Measurements from ENCODE around the gene HDAC10.
"Not testable (repeated sequence)": the region's sequence is repeated elsewhere in the genome, so short reads cannot be mapped to it uniquely, and the experiment has no call there.

HDAC10 gene

DNA sequence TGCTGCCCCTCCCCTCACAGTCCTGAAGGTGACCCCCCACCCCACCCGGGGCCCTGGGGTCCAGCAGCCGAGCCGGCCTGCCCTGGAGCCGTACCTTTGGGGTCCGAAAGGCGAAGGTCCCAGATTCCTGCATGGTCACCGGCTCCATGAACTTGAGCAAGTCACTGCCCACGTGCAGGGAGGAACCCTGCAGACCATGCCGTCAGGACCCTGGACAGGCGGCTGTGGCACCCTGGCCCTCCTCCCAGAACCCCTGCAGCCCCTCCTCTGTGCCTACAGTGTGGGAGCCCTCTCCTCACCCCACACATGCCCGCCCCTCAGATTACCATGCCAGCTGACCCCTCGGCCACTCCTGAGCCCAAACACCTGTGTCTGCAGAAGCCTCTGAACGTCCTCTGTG, 33.4 kb upstream of the HDAC10 start:
- DNase-seq: no peak

DNA sequence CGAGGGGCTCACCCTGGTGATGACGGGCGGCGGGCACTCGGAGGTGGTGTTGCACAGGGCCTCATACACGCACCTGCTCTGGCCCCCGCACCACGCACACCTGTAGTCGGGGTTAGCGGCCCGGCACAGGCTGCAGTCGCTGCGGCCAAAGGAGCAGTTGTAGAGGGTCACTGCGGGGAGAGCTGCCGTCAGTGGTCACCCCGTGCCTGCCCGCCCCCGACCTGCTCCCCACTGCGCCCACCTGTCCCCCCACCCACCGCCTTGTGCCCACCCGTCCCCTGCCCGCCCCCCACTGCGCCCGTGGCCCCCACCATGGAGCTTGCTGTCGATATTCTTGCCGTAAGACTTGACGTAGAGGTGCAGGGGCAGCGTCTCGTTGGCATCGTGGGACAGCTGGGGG, 32.8 kb upstream of the HDAC10 start:
- DNase-seq: no peak

DNA sequence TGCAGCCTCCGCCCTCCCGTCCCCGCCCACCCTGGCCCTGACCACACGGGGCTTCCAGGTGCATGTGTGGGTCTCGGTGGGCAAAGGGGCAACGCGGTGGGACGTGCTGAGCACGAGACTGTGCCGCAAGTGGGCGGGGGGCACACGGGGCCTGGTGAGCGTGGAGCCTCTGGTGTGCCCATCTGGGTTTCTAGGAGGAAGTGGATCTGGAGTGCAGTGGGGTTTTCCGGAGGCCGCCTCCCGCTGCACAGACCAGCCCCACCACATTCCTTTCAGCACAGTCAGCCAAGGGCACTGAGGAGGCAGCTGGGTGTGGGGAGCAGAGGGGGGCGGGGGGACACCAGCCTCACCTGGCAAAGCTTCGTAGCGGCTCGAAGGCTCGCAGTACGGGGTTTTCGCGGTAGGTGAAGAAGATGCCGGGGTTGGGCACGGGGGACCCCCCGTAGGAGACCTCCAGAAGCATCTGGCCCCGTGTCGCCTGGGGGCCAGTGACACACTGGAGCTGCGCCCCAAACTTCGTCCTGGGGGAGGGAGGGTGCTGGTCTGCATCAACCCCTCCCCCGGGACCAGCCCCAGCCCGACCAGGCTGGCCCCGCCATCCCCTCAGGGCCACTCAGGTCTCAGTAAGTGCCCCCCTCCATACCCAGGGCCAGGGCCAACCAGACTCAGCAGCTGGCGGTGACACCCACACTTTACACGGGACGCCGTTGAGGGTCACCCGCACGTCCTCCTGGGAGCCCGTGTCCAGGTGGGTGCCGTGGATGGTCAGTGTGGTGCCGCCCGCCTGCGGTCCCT, 31.5 kb upstream of the HDAC10 start:
- no peak for DNase-seq

DNA sequence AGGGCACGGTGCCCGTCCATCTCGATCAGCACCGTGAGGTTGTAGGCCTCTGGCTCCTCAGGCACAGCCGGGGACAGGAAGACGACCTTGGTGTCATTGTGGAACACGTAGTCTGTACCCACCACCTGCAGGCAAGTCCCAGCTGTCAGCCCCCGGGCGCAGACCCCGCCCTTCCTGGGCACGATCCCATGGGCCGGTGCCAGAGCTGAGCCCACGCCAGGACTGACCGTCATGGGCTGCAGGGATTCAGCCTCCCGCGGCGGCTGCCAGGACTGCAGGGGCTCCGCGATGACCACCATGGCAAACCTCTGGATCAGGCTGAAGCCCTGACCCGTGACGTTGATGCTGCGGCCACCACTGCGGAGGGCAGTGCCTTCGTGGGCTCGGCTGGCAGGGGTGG, 30.9 kb upstream of the HDAC10 start:
- DNase-seq: no peak

DNA sequence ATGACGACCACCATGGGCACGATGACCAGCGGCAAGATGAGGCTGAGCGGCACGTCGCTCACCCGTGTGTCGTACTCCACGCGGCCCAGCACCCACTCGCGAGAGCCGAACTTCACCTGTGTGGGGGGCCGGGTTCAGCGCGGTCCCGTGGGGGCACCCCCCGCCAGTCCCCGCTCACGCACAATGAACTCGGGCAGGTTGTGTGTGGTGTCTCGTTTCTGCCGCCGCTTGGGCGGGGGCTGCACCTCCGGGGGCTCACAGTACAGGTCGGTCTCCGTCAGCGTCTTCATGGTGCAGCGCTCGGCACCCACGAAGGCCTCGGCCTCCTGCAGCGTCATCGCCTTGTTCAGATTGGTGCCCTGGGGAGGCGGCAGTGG, 30.3 kb upstream of the HDAC10 start:
- DNase-seq: no peak

DNA sequence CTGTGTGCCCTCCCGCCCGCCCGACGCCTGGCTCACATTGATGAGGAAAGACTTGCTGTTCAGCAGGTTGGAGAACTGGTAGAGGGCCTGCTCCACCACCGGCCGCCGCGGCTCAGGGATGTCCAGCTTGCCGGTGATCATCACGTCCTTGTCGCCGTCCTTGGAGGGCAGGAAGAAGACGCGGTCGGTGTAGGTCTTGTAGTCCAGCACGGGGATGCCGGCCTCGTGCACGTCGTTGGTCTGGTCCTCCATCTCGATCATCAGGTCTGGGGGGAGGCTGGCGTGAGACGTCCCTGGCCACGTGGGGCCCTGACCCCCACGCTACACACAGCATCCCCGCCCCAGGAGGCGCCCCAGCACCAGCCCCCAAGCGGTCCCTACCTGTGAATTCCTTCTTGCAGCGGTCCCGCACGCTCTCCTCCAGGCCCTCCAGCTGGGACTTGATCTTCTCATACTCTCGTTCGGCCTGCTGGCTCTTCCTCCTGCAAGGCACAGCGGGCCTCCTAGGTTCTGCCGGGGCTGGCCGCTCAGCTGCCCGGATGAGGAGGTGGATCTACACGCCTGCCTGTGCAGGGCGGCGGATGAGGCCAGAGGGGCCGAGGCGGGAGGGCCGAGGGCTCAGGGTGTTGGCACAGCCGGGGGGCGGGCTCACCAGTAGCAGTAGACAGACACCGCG, 29.8 kb upstream of the HDAC10 start:
- DNase-seq: no peak

DNA sequence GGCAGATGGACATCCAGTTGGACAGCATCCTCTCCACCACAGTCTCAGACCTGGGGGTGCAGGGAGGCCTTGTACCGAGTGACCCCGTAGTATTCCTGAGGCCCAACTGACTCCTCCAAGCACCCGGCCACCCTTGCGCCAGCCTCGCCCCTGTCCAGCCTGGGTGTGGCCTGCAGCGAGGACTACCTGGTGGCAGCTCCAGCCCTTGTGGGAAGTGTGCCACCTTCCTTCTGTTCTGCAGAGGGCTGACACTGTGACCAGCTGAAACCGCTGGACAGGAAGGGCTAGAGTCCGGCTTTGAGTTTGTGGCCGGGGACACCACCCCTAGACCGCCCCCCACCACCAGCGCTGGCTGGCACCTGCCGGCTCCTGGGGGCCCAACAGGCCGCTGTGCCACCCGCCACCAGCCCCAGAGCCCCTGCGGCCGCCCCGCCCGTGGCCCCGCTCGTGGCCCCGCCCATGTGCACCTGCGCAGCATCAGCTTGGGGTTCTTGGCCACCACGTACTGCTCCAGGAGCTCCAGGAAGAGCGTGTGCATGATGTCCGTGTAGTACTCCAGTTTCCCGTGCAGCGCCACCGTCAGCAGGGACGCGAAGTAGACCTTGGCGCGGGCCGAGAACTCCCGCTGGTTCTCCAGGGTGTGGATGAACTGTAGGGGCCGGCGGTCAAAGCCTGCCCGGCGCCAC, 29.1 kb upstream of the HDAC10 start:
- DNase-seq: no peak

DNA sequence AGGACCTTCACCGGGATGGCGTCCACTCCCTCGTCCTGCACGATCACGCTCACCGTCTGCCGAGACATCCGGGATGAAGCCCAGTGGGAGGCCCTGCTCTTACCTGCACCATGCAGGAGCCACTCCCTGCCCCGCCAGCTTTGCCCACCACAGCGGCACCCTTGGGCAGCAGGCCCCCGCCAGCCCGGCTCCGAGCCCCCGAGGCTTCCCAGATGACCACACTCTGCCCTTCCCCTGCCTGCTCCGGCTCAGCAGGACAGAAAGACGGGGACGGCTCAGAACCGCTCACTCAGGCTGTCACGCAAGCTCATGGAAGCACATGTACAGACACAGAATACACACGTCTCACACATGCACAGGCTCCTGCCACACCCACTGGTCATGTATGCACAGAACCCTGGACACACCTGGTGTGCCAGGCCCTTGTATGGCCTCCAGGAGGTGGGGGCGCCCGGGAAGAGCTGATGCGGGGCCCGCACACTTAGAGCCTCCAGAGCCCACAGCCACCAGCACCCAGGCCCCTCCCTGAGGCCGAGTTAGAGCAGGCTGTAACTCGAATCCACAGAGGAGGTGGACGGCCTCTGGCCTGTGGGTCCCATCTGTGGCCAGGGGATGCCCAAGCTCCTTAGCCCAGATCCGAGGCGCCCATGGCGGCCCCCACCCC, 28.0 kb upstream of the HDAC10 start:
- DNase-seq: no peak

DNA sequence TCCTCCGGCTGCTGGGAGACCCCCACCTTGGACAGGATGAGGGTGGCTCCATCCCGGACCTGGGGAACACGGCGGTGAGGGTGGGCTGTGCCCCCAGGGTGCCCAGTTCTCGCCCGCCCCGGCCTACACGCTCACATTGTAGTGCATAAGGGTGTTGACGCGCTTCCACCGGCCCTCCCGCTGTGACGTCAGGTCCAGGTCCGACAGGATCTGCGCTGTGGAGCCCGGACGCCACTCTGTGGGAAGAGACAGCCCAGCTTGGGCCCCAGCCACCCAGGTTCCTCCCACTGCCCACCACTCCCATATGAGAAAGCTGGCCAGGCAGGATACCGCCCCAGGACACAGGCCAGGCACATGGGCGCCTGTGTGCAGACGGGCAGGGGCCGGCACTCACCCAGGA, 27.4 kb upstream of the HDAC10 start:
- DNase-seq: no peak

DNA sequence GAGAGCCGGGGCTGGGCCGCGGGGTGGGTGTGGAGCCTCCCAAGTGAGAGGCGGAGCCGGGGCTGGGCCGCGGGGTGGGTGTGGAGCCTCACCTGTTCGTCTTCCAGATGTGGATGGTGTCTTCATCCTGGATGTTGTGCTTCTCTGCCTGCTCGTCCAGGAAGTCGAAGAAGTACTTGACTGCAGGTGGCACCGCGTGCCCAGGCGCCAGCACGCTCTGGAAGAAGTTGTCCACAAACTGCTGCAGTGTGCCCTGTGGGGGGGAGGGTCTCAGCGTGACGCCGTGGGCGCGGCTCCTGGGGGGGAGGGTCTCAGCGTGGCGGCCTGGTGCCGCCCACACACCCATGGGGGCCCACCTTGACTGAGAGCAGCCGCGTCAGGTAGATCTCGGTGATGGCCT, 26.7 kb upstream of the HDAC10 start:
- DNase-seq: no peak

DNA sequence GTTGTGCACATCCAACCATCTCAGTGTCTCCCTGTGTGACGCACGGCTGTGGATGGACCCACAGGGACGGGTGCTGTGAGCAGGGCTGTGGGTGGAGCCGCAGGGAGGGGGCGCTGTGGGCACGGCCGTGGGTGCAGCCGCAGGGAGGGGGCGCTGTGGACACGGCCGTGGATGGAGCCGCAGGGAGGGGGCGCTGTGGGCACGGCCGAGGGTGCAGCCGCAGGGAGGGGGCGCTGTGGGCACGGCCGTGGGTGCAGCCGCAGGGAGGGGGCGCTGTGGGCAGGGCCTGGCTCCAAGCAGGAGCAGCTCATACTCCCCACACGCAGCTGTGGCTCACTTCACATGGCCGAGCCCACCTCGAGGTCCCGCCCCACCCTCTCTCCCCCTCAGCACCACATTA, 25.1 kb upstream of the HDAC10 start:
- peak; percentile 22 for DNase-seq

DNA sequence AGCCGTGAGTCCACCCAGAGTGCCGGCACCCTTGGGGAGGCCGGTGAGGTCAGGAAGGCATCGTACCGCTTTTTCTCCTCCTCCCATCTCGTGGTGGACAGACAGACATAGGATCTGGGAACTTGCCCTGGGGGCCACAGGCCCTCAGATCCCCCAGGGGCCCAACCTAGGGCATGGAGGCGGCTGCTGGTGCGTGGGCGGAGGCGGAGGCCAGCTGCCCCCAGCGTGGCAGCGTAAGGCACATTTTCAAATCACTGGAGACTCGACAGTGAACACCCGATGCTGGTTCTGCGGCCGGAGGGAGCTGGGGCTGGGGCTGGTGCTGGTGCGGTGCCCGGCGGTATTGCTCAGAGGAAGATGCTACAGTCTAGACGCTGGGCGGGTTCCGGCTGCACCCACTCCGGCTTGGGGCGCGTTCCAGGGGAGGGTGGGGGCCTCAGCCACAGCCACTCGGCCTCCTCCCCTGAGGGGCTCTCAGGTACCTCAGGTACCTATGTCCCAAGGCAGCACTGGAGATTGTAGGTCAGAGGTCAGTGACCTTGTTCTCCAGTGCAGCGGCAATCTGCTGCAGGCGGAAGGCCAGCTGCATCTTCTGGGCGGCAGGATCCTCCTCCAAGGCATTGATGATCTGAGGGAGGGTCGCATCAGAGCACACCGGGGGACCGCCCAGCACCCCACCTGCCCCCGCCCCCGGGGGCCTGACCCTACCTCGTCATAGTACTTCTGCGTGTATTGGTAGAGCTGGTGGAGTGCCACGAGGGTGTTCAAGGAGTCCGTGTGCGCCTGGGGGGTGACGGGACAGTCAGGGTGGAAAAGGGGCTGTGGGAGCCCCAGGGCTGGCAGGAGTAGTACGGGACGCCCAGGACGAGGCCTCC, 24.4 kb upstream of the HDAC10 start:
- no peak for DNase-seq

DNA sequence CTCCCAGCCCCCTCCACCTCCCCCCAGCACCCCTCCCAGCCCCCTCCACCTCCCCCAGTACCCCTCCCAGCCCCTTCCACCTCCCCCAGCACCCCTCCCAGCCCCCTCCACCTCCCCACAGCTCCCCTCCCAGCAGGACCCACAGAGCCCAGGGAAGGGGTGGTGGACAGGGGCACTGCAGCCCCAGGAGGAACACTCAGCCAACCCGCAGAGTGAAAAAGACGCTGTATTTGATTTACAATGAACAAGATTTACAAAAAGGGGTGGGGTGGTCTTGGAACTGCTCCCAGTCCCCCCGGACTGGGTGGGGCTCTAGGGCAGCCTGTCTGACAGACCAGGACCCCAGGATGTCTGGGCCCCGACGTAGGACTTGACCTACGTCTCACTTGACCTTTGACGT, 23.7 kb upstream of the HDAC10 start:
- no peak for DNase-seq

DNA sequence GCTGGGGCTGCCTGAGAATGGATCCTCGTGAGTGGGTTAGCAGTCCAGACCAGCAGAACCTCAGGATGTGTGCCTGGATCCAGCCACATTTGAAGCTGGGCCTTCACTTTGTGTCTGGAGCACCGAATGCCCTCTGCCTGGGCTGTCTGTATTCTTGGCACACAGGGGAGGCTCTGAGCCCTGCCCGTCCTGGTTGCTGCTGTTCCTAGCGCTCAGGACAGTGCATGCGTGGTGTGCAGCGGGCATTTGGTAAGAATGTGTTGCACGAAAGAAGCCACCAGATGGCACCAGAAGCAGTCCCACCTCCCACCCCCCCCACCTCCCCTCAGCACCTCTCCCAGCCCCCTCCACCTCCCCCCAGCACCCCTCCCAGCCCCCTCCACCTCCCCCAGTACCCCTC, 23.2 kb upstream of the HDAC10 start:
- DNase-seq: peak; percentile 26

DNA sequence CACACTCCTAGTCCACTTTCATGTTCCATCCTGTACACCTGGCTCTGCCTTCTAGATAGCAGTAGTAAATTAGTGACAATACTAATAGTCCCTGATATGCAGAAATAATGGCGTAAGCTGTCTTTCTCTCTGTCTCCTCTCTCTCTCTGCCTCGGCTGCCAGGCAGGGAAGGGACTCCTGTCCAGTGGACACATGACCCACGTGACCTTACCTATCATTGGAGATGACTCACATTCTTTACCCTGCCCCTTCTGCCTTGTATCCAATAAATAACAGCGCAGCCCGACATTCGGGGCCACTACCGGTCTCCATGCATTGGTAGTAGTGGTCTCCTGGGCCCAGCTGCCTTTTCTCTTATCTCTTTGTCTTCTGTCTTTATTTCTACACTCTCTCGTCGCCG, 22.7 kb upstream of the HDAC10 start:
- DNase-seq: not testable (repeated sequence)

DNA sequence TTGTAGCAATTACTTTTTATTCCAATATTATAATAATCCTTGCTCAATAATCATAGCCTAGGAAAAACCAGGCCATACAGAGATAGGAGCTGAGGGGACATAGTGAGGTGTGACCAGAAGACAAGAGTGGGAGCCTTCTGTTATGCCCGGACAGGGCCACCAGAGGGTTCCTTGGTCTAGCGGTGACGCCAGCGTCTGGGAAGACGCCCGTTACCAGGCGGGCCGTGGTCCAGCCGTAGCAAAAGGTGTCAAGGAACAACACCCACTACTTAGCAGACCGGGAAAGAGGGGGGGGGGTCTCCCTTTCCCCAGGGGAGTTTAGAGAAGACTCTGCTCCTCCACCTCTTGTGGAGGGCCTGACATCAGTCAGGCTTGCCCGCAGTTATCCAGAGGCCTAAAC, 22.3 kb upstream of the HDAC10 start:
- DNase-seq: not testable (repeated sequence)

DNA sequence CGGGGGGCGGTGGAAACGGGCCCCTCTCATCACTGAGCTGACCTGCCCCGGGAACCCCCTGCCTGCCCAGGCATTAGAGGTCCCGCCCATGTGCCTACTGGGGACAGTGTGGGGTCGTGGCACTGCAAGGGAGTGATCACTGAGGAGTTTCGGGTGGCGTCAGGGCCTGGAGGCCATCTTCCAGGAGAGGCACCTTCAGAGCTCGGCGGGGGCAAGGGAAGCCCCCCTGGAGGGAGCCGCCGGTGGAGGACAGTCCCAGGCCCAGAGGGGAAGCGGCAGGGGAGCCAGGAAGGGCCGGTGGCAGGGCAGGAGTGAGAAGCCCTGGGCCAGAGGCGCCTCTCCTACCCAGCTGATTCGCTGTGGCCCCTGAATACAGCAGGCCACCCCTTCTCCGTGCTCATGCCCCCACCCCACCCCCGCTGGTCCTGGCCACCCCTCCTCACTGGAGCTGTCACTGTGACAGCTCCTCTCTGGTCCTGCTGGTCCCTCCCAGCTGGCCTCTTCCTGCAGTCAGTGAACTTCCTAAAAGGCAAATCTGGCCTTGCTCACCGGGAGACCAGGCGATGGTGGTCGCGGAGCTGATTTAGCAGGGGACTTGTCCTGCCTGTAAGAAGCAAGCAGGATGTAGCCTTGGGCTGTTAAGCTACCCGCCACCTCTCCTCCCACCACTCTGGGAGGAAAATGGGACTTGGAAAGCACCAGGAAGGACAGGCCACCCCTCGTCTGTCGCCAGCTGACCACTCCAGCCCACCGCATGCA, 21.2 kb upstream of the HDAC10 start:
- no peak for DNase-seq

DNA sequence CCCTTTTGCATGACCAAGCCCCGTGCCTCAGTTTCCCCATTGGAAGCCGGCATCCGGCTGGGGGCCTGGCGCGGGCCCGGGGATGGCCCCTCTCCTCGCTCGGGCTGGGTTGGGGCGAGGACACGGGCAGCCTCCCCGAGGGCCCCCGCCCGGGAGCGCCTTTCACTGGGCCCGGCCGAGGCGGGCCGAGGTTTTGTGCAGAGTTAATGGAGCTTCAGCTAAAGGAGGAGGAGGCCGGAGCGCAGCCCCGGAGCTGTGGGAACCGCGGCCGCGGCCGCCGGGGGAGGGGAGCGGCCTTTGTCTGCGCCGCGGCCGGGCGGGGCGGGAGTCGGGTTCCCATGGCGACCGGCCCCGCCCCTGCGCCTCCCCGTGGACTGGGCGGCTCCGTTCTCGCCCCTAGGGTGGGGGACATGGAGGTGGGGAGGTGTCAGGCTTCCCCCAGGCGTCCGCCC, 20.5 kb upstream of the HDAC10 start:
- peak; percentile 19 for DNase-seq

DNA sequence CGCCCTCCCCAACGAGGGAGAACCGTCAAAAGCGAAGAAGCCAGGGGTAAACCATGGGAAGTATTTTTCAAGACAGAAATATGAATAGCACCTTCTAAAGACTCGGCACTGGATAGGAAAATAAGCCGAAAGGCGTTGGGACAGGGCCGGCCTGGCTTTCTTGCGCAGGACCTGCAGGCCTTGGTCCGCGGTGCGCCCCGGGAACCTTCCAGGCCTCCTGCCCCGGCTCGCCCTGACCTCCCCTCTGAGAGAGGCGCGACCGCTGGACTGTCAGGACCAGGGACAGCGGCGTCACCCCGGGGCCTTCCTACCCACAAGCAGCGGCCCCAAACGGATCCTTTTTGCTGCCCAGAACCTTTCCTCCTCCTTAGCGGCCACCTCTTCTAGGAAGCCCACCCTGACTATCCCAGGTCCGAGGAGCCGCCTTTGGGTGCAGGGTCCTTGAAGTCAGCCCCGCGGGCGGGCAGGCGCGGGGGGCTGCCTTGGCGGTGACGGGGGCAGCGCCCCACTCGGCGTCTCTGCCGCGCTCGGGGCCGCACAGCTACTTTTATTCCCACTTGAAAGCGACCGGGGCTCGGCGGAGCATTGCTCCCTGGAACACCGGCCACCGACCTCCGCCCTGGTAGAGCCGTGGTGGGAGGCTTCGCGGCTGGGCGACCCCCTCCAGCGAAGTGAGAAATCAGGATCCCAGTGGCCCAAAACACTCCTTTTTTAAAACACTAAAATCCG, 19.8 kb upstream of the HDAC10 start:
- DNase-seq: peak; percentile 66

DNA sequence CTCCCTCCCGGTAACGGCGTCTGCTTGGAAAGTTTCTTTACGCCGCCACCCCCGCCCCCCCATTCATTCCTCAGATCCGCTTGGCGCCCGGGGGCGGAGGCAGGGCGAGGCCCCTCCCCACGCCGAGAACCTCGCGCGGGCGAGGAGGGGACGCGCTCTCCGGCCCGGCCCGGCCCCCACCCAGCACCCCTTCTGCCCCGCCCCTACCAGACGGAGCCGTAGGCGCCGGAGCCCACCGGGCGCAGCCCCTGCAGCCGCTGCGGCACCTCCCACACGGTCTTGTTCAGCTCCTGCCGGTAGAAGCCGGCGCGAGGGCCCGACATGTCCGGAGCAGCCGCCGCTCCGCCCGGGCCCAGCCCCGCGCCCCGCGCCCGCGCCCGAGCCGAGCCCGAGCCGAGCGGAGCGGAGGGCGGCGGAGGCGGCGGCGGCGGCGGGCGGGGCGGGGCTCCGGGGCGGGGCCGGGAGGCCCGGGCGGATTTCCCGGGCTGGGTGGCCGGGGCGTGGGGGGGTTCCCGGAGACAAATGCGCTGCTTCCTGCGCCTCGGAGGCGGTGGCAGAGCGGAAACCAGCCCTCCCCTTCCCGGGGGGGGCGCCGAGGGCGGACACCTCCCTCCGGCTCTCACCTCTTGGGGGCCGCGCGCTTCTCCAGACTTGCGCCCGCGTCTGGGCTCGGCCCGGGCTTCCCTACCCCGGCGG, 19.1 kb upstream of the HDAC10 start, which contains the start of gene MAPK11:
Gene MAPK11 (minus strand): TSS at position 411 of the 696 bp plus-strand sequence. CDS start 88 bp downstream, at position 323.
- DNase-seq: peak; percentile 55
